HG02981 (cell line): ENCODE data around the gene MTHFR.

Experiments used
- ATAC-seq: cut with Tn5 transposase; IDR thresholded peaks from one replicate; pipeline ENCODE4 v1.9.1; 2021; ENCODE audit warnings: mild to moderate bottlenecking, moderate library complexity; ENCODE audit not compliant: unreplicated experiment

MTHFR gene

GRCh38 chr1:11761988-11762406 is 43.8 kb downstream of the MTHFR start, which contains the start of gene C1orf167:
C1orf167 (plus strand) TSS chr1:11762193; CDS start chr1:11764401, 2,208 bp downstream.
- ATAC-seq, result no peak

DNA sequence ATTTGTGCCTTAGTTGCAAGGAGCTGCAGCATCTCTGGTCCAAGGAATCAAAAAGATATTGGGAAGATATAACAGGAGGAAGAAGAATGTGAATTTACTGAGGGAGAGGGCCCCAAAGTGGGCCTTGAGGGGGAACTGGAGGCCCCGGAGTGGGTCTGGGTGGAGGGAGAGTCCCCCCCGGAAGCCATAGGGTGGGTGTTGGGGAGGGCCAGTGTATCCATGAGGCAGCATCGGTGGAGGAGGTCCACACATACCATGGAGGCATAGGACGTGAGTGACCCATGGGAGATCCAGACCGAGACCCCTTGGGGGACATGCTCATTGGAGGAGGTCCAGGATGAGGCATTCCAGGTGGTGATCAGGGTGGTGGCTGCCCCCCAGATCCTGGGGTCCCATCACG is 44.5 kb downstream of the MTHFR start:
- no peak for ATAC-seq

GRCh38 chr1:11759791-11760190 is 46.0 kb downstream of the MTHFR start:
- ATAC-seq, result no peak

- ATAC-seq, result no peak
Measured at GRCh38 chr1:11757047-11757446, 48.7 kb downstream of the MTHFR start.

- ATAC-seq, result no peak
Measured at GRCh38 chr1:11753555-11754208, 52.1 kb downstream of the MTHFR start.

GRCh38 chr1:11752359-11753088 is 53.2 kb downstream of the MTHFR start:
- no peak for ATAC-seq

DNA sequence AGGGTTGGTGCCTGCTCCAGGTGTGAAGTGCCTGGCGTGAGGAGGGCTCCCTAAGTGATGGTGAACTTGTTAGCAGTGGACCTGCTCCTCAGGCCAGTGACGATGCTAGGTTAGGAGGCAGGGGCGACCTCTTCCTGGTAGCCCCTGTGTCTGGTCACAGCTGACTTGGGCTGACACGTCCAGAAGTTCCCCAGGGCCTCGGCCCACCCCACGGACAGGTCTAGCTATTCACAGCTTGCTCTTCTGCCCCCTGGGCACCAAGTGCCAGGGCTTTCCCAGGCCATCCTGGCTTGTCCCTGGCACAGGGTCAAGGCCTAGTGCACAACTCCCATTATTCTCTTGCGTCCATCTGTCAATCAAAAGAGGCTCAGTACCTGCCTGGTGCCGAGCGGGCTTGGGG is 54.7 kb downstream of the MTHFR start:
- ATAC-seq, result no peak

GRCh38 chr1:11749996-11750395 is 55.8 kb downstream of the MTHFR start:
- ATAC-seq, result no peak

DNA sequence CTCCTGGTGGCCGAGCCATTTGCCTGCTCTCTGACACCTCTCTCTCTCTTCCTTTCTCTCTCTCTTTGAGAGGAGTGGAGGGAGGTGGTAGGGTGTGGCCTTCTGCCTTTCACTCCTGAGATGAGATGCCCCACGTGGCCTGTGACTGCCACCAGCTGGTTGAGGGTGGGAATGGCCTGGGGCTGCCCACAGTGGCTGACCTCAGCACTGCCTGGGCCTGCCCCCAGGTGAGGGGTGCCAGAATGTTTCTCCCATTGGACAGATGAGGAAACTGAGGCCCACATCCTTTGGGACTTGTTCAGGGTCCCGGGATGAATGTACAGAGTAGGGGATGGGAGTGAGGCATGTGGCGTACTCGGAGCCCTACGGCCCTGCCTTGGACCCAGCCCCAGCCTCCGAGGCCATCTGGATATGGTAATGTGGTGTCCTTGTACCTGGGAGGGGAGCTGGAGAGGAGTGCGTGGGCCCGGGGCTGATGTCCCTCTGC is 56.5 kb downstream of the MTHFR start:
- no peak for ATAC-seq

- no peak for ATAC-seq
Measured at GRCh38 chr1:11748294-11749202, 57.2 kb downstream of the MTHFR start.

DNA sequence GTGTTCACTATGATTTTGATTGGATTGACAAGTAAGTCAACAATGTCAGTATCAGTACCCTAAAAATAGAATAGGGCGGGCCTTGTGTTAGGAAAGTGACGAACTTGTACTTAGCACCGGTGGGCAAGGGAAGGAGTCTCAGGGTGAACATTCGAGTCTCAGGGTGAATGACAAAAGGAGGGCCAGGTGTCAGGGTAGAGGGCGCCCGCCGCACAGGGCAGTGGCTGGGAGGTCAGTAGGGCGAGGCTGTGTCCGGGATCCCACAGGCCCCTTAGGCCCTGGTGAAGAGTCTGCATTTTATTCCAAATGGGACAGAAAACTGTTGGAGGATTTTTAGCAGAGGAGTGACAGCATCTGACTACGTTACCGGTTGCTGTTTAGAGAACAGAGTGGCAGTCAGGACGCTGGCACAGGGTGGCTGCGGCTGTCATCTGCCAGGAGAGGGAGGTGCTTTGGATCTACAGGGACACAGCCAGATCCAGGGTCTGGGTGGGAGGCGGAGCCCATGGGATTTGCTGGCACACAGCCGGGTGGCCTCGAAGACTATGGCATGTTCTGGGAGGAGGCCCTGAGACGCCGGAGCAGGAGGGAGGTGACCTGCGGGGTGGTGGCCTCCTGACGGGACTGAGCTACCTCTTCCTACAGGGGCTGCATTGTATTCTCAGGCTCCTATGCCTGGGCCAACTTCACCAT is 58.8 kb downstream of the MTHFR start:
- ATAC-seq, result no peak

GRCh38 chr1:11746092-11746491 is 59.7 kb downstream of the MTHFR start:
- ATAC-seq, result no peak

DNA sequence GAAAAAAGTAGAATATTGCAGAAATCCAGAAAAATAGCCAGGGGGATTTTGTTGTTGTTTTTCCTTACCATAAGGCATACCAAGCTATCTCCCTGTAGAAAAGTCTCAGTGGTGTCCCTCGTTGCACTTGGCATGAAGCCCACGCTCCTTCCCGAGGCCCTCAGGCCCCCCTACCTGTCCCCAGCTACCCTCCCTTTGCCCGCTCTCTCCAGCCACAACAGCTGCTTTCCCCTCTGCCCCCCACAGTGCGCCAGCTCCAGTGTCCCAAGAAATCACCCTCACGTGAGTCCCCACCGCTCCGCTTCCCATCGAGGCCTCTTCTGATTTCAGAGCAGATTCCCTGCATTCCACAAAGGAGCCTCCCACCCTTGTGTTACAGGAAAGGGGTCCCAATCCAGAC is 61.5 kb downstream of the MTHFR start:
- ATAC-seq, result no peak

- ATAC-seq, result no peak
Measured at GRCh38 chr1:11741919-11742558, 63.7 kb downstream of the MTHFR start.

DNA sequence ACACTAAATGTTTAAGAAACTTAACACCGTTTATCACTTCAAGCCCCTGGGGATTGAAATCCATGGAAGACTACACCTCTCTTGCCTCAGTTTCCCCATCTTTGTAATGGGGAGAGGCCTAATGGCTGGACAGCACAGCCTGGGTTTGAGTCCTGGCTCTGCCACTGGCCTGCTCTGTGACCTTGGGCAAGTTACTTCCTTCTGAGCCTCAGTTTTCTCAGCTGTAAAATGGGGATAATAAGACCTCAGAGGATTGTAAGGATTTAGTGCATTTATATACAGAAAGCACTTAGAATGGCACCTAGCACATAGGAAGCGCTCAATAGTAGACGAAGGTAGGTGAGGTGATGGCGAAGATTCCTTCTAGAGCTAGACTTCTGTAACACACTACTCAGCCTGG is 64.3 kb downstream of the MTHFR start:
- no peak for ATAC-seq

- ATAC-seq, result no peak
Measured at GRCh38 chr1:11740258-11741192, 65.2 kb downstream of the MTHFR start.

GRCh38 chr1:11738783-11739182 is 67.0 kb downstream of the MTHFR start:
- ATAC-seq, result no peak

GRCh38 chr1:11738096-11738495 is 67.7 kb downstream of the MTHFR start:
- ATAC-seq, result no peak
